GM13977 (cell line): ENCODE results near the gene C6orf118.

ENCODE experiments used
- DNase-seq: peaks from one replicate; pipeline ENCODE4 v3.0.0; 2012; ENCODE audit warnings: low spot score
- CTCF ChIP-seq: IDR thresholded peaks from 2 replicates; pipeline ENCODE4 v1.5.1; 2012; ENCODE audit warnings: mild to moderate bottlenecking, control low read depth; ENCODE audit not compliant: insufficient read depth; ENCODE audit errors: extremely low read depth, missing control alignments
- in situ Hi-C: fragments of 300-500 bp; cut with MboI; formaldehyde crosslinking; loops from one replicate; pipeline ENCODE4 v1.12.0; 2022; ENCODE audit warnings: low sequenced_read_pairs, low pct_unique_long_range_greater_than_20kb, mixed read lengths, inconsistent platforms; ENCODE audit not compliant: unreplicated experiment

C6orf118 gene

GRCh38 chr6:165308926-165309731, at the start of gene C6orf118:
TSS of gene C6orf118 (minus strand) at chr6:165309605. CDS start at chr6:165309586, 19 bp downstream.
- DNase-seq = no peak
- in situ Hi-C loops = no loop called here
- no peak for TF ChIP-seq CTCF

DNA sequence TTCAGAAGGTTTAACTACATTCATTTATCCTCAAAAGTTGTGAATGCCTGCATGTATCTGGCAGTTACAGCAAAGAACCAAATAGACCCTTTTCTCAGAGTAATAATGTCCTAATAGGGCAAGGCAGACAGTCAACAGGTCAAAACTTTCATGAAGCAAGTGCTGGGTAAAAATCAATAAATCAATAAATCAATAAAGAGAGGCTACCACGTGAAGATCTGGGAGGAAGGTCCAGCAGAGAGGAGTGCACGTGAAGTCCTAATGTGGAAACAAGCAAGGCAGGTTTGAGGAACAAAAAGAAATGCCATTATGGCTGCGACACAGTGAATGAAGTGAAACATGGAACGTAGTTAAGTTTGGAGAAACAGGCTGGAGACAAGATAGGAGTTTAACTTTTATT, 36.3 kb upstream of the C6orf118 start:
- no peak for TF ChIP-seq CTCF
- in situ Hi-C loops = no loop called here
- DNase-seq = no peak

DNA sequence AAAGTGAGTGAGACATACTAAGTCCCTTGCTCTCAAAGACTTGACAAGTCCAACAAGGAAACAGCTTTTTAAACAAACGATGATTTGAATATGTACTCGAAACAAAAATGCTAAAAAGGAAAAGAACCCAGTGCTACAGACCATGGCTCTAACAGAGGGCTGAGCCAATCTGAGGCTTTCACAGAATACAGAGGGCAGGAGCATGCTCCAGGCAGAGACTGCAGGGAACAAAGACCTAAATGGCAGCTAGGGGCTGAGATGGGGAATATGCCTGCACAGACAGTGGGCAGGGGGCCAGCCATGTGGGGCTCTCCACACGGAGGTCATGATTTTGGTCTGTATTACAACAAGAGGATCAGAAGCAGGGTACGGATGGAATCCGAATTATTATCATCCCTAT, 31.1 kb upstream of the C6orf118 start:
- no peak for TF ChIP-seq CTCF
- no peak for DNase-seq
- in situ Hi-C loops = no loop called here

- in situ Hi-C loops = no loop called here
- DNase-seq = no peak
- no peak for TF ChIP-seq CTCF
Observed at GRCh38 chr6:165325609-165326008, 16.2 kb upstream of the C6orf118 start.

DNA sequence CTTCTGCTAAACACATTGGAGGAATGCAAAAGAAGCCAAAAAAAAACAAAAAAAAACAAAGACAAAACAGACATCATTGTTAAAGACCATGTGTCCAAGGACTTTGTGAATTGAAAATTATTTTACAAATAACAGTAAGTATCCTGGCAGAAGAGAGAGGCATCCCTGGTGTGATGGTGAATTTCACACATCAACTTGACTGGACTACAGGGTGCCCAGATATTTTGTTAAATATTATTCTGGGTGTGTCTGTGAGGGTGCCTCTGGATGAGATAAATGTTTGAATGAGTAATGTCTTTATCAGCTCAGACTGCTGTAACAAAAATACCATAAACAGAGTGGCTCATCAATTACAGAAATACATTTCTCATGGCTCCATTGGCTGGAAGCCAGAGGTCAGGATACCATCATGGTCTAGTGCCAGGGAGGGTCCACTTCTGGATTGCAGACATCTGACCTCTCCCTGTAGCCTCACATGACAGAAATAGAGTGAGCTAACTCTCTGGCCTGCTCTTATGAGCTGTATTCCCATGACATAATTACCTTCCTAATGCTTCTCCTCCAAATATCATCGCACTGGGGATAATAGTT, 12.2 kb upstream of the C6orf118 start:
- in situ Hi-C loops = no loop called here
- no peak for DNase-seq
- no peak for TF ChIP-seq CTCF

GRCh38 chr6:165321150-165321549, 11.7 kb upstream of the C6orf118 start:
- in situ Hi-C loops = no loop called here
- no peak for DNase-seq
- no peak for TF ChIP-seq CTCF
